CD1c-positive myeloid dendritic cell (primary cell): ENCODE data around the gene DGCR6L.
"Not testable (repeated sequence)": the region's sequence is repeated elsewhere in the genome, so short reads cannot be mapped to it uniquely, and the experiment has no call there.

Source experiments
- DNase-seq: peaks from one replicate; pipeline ENCODE4 v3.0.0-alpha.2; 2016; ENCODE audit errors: extremely low spot score

The DGCR6L gene

GRCh38 chr22:20275836-20276235 lies 44.0 kb downstream of the DGCR6L start:
- no peak for DNase-seq

GRCh38 chr22:20275325-20275724 lies 44.5 kb downstream of the DGCR6L start:
- DNase-seq: not testable (repeated sequence)

GRCh38 chr22:20274374-20274773 lies 45.5 kb downstream of the DGCR6L start:
- not testable (repeated sequence) for DNase-seq

- DNase-seq: no peak
Observed at GRCh38 chr22:20273758-20274181, 46.1 kb downstream of the DGCR6L start.

- DNase-seq: no peak
Observed at GRCh38 chr22:20272700-20273099, 47.2 kb downstream of the DGCR6L start.

GRCh38 chr22:20272174-20272573 lies 47.7 kb downstream of the DGCR6L start:
- no peak for DNase-seq

GRCh38 chr22:20271114-20271994 lies 48.5 kb downstream of the DGCR6L start:
- DNase-seq: peak; percentile 44

GRCh38 chr22:20270190-20271113 lies 49.4 kb downstream of the DGCR6L start:
- not testable (repeated sequence) for DNase-seq

- DNase-seq: not testable (repeated sequence)
Observed at GRCh38 chr22:20269673-20270072, 50.2 kb downstream of the DGCR6L start.

GRCh38 chr22:20269201-20269600 lies 50.7 kb downstream of the DGCR6L start:
- DNase-seq: not testable (repeated sequence)

- DNase-seq: peak; percentile 73
Observed at GRCh38 chr22:20268279-20269012, 51.4 kb downstream of the DGCR6L start, which contains the start of gene RTN4R. Gene RTN4R (minus strand): TSS chr22:20268318. CDS start chr22:20268092, 226 bp downstream.

GRCh38 chr22:20267441-20268278 lies 52.2 kb downstream of the DGCR6L start:
- DNase-seq: no peak

GRCh38 chr22:20266667-20267440 lies 53.0 kb downstream of the DGCR6L start:
- DNase-seq: not testable (repeated sequence)

- not testable (repeated sequence) for DNase-seq
Observed at GRCh38 chr22:20265772-20266666, 53.8 kb downstream of the DGCR6L start.

- DNase-seq: no peak
Observed at GRCh38 chr22:20264614-20265452, 55.0 kb downstream of the DGCR6L start.
